ENCODE results near the gene ABCD3.

Gene ABCD3

GRCh38 chr1:94531664-94532063 lies 113.5 kb downstream of the ABCD3 start:
- Mint-ChIP-seq H3K4me3 (no peak overlapping the region), H3K27me3 (ENCODE audit: low read depth) (peaks cover 6% of the 10 kb centered on the region), H3K27ac (no peak overlapping the region), H3K4me1 (ENCODE audit: low read depth) (no peaks in the 10 kb centered on the region), H3K9me3 (no peaks in the 10 kb centered on the region), H3K36me3 (ENCODE audit: low read depth) (no peaks in the 10 kb centered on the region)
- DNase-seq (ENCODE audit: low spot score), result no peak

GRCh38 chr1:94532077-94532476 lies 113.9 kb downstream of the ABCD3 start:
- H3K9me3 Mint-ChIP-seq, result no peaks in the 10 kb centered on the region
- H3K4me1 Mint-ChIP-seq (ENCODE audit: low read depth), result no peaks in the 10 kb centered on the region
- peaks cover 7% of the 10 kb centered on the region for H3K27me3 Mint-ChIP-seq (ENCODE audit: low read depth)
- no peak for DNase-seq (ENCODE audit: low spot score)
- H3K4me3 Mint-ChIP-seq, result no peak overlapping the region
- H3K36me3 Mint-ChIP-seq (ENCODE audit: low read depth), result no peaks in the 10 kb centered on the region
- no peak overlapping the region for H3K27ac Mint-ChIP-seq

GRCh38 chr1:94535095-94535494 lies 116.9 kb downstream of the ABCD3 start:
- no peaks in the 10 kb centered on the region for H3K36me3 Mint-ChIP-seq (ENCODE audit: low read depth)
- no peaks in the 10 kb centered on the region for H3K4me1 Mint-ChIP-seq (ENCODE audit: low read depth)
- H3K9me3 Mint-ChIP-seq, result no peaks in the 10 kb centered on the region
- peaks cover 31% of the 10 kb centered on the region for H3K27me3 Mint-ChIP-seq (ENCODE audit: low read depth)
- H3K4me3 Mint-ChIP-seq, result no peak overlapping the region
- no peak for DNase-seq (ENCODE audit: low spot score)
- no peak overlapping the region for H3K27ac Mint-ChIP-seq

GRCh38 chr1:94535879-94536278 lies 117.7 kb downstream of the ABCD3 start:
- H3K4me1 Mint-ChIP-seq (ENCODE audit: low read depth), result peaks cover 1% of the 10 kb centered on the region
- peaks cover 39% of the 10 kb centered on the region for H3K27me3 Mint-ChIP-seq (ENCODE audit: low read depth)
- no peaks in the 10 kb centered on the region for H3K36me3 Mint-ChIP-seq (ENCODE audit: low read depth)
- H3K9me3 Mint-ChIP-seq, result no peaks in the 10 kb centered on the region
- no peak for DNase-seq (ENCODE audit: low spot score)
- no peak overlapping the region for H3K4me3 Mint-ChIP-seq
- H3K27ac Mint-ChIP-seq, result no peak overlapping the region

GRCh38 chr1:94537254-94537653 lies 119.1 kb downstream of the ABCD3 start:
- H3K36me3 Mint-ChIP-seq (ENCODE audit: low read depth), result no peaks in the 10 kb centered on the region
- no peak overlapping the region for H3K27ac Mint-ChIP-seq
- DNase-seq (ENCODE audit: low spot score), result no peak
- H3K4me1 Mint-ChIP-seq (ENCODE audit: low read depth), result peaks cover 7% of the 10 kb centered on the region
- peaks cover 48% of the 10 kb centered on the region for H3K27me3 Mint-ChIP-seq (ENCODE audit: low read depth)
- H3K9me3 Mint-ChIP-seq, result no peaks in the 10 kb centered on the region
- H3K4me3 Mint-ChIP-seq, result no peak overlapping the region

- Mint-ChIP-seq H3K36me3 (ENCODE audit: low read depth) (no peaks in the 10 kb centered on the region), H3K9me3 (no peaks in the 10 kb centered on the region), H3K27me3 (ENCODE audit: low read depth) (peaks cover 58% of the 10 kb centered on the region), H3K4me1 (ENCODE audit: low read depth) (peaks cover 13% of the 10 kb centered on the region), H3K27ac (no peak overlapping the region), H3K4me3 (no peak overlapping the region)
- DNase-seq (ENCODE audit: low spot score), result no peak
These were observed 120.1 kb downstream of the ABCD3 start for GRCh38 chr1:94538243-94538827.

- Mint-ChIP-seq H3K4me3 (no peak overlapping the region), H3K36me3 (ENCODE audit: low read depth) (no peaks in the 10 kb centered on the region), H3K27ac (no peak overlapping the region), H3K27me3 (ENCODE audit: low read depth) (peaks cover 68% of the 10 kb centered on the region), H3K9me3 (no peaks in the 10 kb centered on the region), H3K4me1 (ENCODE audit: low read depth) (peaks cover 13% of the 10 kb centered on the region)
- DNase-seq (ENCODE audit: low spot score), result no peak
These were observed 121.3 kb downstream of the ABCD3 start for GRCh38 chr1:94539496-94539895.

- no peaks in the 10 kb centered on the region for H3K9me3 Mint-ChIP-seq
- H3K4me3 Mint-ChIP-seq, result peak overlapping the region; percentile 70
- no peak overlapping the region for H3K27ac Mint-ChIP-seq
- no peaks in the 10 kb centered on the region for H3K36me3 Mint-ChIP-seq (ENCODE audit: low read depth)
- peaks cover 73% of the 10 kb centered on the region for H3K27me3 Mint-ChIP-seq (ENCODE audit: low read depth)
- peaks cover 13% of the 10 kb centered on the region for H3K4me1 Mint-ChIP-seq (ENCODE audit: low read depth)
- DNase-seq (ENCODE audit: low spot score), result no peak
These were observed 122.5 kb downstream of the ABCD3 start for GRCh38 chr1:94540440-94541245.

GRCh38 chr1:94541246-94542087 lies 123.3 kb downstream of the ABCD3 start, which contains the start of gene F3:
Gene F3 (minus strand): TSS chr1:94541759. CDS start chr1:94541636, 123 bp downstream.
- no peaks in the 10 kb centered on the region for H3K36me3 Mint-ChIP-seq (ENCODE audit: low read depth)
- DNase-seq (ENCODE audit: low spot score), result peak; percentile 87
- H3K27ac Mint-ChIP-seq, result no peak within 1 kb of the TSS
- peaks cover 77% of the 10 kb centered on the region for H3K27me3 Mint-ChIP-seq (ENCODE audit: low read depth)
- H3K9me3 Mint-ChIP-seq, result no peaks in the 10 kb centered on the region
- peaks cover 13% of the 10 kb centered on the region for H3K4me1 Mint-ChIP-seq (ENCODE audit: low read depth)
- peak within 1 kb of the TSS; percentile 85 for H3K4me3 Mint-ChIP-seq

GRCh38 chr1:94542088-94542870 lies 124.1 kb downstream of the ABCD3 start:
- peaks cover 13% of the 10 kb centered on the region for H3K4me1 Mint-ChIP-seq (ENCODE audit: low read depth)
- no peaks in the 10 kb centered on the region for H3K36me3 Mint-ChIP-seq (ENCODE audit: low read depth)
- no peaks in the 10 kb centered on the region for H3K9me3 Mint-ChIP-seq
- DNase-seq (ENCODE audit: low spot score), result no peak
- peaks cover 80% of the 10 kb centered on the region for H3K27me3 Mint-ChIP-seq (ENCODE audit: low read depth)
- no peak overlapping the region for H3K27ac Mint-ChIP-seq
- H3K4me3 Mint-ChIP-seq, result peak overlapping the region; percentile 85

- Mint-ChIP-seq H3K4me1 (ENCODE audit: low read depth) (peaks cover 13% of the 10 kb centered on the region), H3K27me3 (ENCODE audit: low read depth) (peaks cover 79% of the 10 kb centered on the region), H3K36me3 (ENCODE audit: low read depth) (no peaks in the 10 kb centered on the region), H3K9me3 (no peaks in the 10 kb centered on the region), H3K27ac (no peak overlapping the region), H3K4me3 (peak overlapping the region; percentile 85)
- no peak for DNase-seq (ENCODE audit: low spot score)
These were observed 124.8 kb downstream of the ABCD3 start for GRCh38 chr1:94543001-94543400.

GRCh38 chr1:94543893-94544635 lies 125.9 kb downstream of the ABCD3 start:
- no peaks in the 10 kb centered on the region for H3K9me3 Mint-ChIP-seq
- no peak overlapping the region for H3K27ac Mint-ChIP-seq
- H3K4me1 Mint-ChIP-seq (ENCODE audit: low read depth), result peaks cover 13% of the 10 kb centered on the region
- DNase-seq (ENCODE audit: low spot score), result no peak
- peaks cover 78% of the 10 kb centered on the region for H3K27me3 Mint-ChIP-seq (ENCODE audit: low read depth)
- H3K4me3 Mint-ChIP-seq, result no peak overlapping the region
- H3K36me3 Mint-ChIP-seq (ENCODE audit: low read depth), result no peaks in the 10 kb centered on the region

All from T-helper 2 cell treated with Interferon-gamma antibody and Interleukin-4, amounts not matched to agents 5 μg/mL and 100 μg/mL, for 36 hours (primary cell).